Stimulated activated CD4-positive, alpha-beta T cell treated with anti-CD3 and anti-CD28 coated beads, Interleukin-15, amount 100 ng/mL, for 48 hours (primary cell): ENCODE measurements around the gene EXT2.
A peak's percentile ranks its signal among the peaks of the same experiment; 100 is the strongest.

ENCODE experiments used
- DNase-seq, 2 donors: peaks; one replicate each; pipeline ENCODE4 v3.0.0-alpha.2; 2020; ENCODE audit warnings: low read depth in 2 of 2

EXT2 gene

DNA sequence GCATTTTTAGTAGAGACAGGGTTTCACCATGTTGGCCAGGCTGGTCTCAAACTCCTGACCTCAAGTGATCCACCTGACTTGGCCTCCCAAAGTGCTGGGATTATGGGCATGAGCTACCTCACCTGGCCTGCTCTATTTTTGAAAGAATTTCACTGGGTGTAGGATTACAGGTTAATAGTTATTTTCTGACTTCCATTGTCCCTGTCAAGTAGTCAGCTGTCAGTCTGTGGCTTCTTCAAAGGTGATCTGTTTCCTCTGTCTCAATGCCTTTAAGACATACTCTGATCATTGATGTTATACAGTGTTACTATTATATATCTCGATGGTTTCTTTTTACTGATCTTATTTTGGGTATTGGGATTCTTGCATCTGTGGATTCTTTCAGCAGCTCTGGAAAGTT lies 10.1 kb upstream of the EXT2 start:
- no peak for DNase-seq

DNA sequence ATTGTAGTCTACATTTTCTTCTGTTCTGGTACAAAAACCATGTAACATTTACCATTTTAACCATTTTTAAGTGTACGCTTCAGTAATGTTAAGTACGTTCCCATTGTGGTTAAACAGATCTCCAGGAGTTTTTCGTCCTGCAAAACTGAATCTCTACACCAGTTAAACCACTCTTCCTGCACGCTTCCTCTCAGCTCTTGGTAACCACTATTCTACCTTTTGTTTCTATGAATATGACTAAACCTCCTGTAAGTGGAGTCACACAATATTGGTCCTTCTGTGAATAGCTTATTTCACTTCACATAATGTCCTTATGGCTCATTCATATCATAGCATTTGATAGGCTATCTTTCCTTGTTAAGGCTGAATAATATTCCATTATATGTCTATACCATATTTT lies 7.1 kb upstream of the EXT2 start:
- DNase-seq, result no peak

DNA sequence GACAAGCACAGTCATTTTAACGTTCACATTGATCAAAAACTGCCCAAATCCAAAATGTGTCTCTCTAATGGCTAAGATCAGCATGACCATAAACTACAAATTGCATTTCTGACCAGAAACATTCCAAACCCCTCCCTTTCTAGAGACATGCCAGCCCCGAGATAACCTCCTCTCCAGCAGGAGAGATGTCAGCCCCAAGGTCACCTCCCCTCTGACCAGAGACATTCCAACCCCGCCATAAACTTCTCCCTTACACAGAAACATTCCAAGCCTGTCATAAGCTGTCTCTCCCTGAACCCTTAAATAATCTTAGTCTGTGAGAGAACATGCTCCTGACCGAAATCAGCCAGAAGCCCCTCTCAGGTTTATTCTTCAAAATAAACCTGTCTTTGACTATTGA lies 6.6 kb upstream of the EXT2 start:
- DNase-seq, result no peak

DNA sequence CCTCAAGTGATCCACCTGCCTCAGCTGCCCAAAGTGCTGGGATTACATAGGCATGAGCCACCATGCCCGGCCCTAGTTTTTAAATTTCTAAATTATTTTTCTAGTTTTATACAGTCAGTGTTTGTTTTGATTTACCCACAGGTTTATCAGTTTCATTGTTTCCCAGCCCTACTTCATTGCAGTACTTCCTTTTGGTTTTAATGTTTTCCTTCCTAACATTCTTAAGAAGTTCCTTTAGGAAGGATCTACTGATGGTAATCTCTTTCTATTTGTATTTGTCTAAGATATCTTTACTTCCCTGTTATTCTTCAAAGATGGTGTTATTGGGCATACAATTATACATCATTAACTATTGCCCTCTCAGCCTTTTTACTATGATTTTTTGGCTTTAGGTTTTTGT lies 4.9 kb upstream of the EXT2 start:
- no peak for DNase-seq

DNA sequence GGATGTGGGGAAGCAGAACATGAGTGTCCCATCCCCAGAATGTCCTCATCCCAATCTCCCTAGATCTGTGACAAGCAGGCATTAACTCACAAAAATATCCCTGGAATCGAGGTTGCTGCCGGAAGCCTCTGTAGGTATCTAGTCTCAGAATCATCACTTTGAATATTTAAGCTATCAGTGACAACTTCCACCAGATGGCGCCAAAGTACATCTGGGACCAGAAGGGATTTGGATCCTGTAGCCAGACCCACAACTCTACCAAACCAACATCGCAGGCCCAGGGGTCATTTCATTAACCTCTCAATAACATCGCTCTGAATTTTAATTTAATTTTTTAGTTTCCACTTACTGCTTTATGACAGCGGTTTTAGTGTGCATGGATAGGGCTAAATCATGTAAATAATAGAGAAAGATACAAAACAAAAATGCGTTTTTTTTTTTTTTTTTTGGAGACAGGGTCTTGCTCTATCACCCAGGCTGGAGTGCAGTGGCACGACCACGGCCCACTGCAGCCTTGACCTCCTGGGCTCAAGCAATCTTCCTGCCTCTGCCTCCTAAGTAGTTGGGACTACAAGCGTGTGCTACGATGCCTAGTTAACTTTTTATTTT lies 1.1 kb upstream of the EXT2 start:
- peak; percentile 55 to 78 for DNase-seq

DNA sequence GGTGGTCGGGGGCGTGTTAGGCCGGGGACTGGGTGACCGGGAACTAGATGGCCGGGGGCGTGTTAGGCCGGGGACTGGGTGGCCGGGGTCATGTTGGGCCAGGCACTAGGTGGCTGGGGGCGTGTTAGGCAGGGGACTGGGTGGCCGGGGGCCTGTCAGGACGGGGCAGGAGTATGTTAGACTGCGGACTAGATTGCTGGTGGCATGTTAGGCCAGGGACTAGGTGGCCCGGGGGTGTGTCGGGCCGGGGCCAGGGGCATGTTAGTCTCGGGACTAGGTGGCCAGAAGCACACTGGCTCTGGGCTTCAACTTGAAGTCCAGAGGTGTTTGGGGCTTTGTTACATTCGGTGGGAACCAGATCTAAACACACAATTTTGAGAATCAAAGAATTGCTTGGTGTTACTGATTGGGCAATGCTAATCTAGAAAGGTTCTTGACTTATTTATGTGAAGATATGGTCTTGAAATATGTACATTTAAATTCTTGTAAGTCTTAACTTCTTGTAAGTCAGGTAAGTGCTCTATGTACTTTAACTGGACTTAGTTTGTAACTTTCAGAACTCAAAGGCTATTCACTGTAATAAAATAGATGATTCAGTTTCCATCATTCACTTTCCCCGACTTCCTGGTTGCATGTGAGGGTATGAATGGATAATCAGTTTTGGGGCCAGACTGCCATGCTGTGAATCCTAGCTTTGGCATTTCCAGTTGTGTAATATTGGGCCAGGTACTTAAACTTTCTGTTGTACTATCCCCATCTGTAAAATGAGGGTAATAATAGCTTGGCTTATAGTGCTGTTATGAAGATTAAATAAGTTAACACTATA lies 1.1 kb downstream of the EXT2 start:
- no peak for DNase-seq

DNA sequence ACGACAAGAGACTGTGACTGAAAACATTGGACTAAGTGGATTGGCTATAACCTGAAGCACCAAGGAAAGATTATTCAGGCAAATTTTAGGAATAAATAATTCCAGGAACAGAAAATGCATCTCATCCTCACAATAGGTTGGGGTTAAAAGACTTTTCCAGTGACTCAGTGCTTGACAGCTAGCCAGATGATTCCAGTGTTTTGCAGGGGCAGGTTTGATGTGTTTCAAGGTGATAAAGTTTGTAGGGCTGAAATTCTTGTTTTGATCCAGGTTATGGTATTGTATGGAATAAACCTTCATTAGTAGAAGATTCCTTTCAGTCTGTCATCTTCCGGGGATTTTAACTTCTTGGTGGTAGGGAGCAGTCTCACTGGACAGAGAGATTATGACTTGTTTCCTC lies 2.3 kb downstream of the EXT2 start:
- DNase-seq, result no peak

DNA sequence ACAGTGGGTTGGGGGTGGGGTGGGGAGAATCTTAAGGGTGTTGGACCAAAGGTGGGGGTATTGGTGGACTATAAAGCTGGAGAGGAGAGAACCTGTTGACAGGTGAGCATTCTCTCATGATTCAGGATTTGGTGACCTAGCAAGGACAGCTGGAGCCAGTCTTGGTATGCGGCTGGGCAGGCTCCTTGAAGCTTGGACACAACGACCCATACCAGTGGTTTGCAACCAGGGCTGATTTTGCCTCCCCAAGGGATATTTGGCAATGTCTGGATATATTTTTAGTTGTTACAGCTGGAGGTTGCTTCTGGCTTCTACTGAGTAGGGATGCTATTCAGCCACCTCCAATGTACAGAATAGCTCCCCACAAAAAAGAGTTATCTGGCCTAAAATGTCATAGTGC lies 5.6 kb downstream of the EXT2 start:
- no peak for DNase-seq

DNA sequence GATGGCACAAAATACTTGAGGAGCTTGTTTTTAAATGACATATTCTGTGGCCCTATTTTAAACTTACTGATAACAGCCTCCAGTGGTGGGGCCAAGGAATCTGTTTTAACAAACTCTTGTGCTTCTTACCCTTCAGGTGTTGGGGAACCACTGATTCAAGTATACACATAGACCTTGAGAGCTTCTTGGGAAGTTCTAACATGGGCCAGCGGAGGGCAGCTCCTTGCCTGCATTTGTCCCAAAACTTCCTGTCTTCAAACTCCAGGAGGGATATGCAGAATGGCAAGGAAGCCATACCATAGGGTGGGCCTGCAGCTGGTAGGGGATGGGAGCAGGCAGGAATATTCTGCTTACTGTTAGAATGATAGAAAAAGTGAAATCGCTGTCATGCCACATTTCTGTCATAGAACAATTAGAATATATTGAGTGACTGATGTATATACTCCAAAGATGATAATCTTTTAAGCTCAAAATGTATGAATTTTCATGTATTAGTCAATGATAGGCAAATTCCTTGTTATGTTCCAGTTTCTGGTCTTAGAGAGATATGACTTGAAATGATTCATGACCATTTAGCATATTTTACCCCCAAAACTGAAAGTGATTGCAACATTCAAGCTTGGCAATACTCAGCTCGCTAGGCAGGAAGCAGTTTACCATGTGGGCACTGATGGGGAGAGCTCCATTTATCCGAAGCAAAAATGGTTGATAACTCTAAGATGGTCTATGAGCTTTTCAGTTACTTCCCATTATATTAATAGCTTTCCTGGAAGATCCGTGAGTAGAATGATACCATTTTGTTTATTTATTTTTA lies 9.2 kb downstream of the EXT2 start:
- no peak for DNase-seq

DNA sequence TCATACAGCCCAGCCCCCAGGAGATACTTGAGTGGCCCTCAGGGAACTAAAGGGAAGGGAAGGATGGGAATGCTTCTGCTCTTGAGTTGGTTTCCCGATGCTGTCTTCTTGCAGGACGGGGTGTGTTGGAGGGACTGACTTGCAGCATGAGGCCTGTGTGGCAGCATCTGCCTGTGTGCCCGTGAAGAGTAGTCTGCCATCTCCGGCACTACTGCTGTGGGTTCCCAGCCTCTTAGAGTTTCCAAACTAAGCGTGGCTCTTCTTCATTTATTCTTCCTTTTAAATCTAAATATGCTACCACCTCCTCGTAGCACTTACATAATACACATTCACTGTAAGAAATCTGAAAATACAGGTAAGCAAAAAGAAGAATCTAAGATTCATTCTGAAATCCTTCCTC lies 12.8 kb downstream of the EXT2 start:
- no peak for DNase-seq

DNA sequence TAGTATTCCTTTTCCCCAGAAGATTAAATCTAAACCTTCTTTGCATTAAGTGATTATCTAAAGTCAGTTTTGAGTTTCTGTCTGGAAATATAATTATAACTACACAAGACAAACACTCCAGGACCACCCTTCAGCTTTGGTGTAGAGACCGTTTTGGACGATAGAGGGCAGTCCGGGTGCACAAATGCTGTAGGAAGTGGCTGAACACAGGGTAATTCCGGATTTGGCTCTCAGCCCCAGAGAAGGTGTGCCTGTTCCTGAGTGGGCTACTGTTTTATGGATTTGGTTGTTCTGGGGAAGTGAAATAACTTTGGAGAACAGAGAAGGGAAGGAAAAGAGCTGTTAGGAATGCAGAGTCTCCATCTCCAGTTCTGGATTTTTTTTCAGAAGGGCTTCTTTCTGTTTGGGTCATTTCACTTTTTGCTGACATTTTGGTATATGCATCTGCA lies 14.8 kb downstream of the EXT2 start:
- DNase-seq, result peak in 1 of 2 donors; percentile 43

DNA sequence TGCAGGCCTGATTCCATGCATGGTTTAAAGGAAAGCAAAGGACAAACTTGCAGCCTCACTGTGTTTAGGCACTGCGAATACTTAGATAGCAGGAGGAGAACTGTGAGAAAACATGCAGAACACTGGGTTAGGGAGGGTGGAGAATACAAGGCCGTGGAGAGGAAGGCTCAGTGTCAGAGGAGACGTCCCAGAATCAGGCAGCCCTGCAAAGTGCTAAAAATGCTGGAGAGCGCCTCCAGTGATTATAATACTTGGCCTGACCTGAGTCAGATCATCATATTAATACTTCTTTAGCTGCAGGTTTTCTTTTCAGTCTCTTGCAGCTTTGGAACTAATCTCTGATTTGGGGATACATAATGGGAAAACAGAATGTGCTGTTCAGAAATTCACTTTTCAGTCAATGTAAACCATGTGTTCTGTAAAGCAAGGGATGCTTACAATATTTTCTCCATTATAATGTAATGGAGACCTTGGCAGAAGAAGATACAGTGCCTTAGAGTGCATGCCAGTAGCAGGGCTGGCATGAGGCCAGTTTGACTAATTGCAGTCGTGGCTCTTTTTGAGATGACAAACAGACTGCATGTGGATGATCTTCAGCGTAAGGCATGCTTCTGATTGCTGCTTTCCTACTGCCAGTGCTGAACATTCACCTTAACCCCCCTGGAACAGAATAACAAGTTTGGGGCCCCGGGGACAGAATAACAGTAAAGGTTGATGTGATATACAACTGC lies 16.8 kb downstream of the EXT2 start:
- no peak for DNase-seq

DNA sequence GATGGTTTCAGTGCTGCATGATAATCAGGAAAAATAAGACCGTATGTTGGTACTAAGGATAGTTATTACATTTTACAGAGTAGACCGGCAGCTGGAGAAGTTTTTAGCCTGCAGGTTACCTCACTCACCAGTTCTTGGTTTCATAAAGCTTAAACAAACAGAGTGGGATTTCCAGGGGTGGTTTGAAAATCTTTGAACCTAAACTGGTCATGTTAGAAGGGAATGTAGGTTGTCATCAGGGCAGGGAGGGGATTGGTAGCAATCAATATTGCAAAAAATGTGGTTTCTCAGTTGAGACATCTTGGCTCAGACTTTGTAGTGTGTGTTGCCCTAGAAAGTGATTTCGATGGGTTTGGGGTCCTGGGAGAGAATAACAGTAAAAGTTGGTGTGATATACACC lies 17.5 kb downstream of the EXT2 start:
- DNase-seq, result no peak

DNA sequence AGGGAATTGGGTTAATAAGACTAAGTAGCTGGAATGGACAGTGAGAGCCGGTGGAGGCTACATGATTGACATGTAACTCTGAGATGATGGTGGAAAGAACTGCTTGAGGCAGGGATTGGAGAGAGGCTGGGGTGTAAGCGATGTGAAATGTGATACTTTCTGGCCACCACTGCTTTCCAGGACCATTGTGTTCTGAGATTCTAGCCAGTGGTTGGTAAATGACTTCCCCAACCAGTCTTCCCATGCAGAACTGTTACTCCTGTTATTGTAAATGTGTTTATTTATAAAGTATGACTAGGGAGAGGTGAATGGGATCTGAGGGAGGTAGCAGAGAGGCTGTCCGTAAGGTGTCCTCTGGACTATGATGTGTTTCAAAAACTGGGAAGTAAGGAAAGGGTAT lies 18.1 kb downstream of the EXT2 start:
- no peak for DNase-seq

DNA sequence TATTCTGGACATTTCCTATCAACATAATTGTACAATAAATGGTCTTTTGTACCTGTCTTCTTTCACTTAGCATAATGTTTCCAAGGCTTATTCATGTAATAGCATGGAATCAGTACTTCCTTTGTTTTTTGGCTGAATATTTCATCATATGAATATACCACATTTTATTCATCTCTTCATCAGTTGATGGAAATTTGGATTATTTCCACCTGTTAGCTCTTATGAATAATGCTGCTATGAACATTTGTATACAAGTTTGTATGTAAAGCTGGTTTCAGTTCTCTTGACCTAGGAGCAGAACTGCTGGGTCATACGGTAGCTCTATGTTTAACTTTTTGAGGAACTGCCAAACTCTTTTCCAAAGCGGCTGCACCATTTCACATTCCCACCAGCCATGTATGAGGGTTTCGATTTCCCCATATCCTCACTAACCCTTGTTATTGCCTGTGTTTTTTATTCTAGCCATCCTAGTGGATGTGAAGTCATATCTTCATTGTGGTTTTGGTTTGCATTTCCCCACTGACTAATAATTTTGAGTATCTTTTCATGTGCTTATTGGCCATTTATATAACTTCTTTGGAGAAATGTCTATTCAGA lies 20.9 kb downstream of the EXT2 start:
- no peak for DNase-seq

DNA sequence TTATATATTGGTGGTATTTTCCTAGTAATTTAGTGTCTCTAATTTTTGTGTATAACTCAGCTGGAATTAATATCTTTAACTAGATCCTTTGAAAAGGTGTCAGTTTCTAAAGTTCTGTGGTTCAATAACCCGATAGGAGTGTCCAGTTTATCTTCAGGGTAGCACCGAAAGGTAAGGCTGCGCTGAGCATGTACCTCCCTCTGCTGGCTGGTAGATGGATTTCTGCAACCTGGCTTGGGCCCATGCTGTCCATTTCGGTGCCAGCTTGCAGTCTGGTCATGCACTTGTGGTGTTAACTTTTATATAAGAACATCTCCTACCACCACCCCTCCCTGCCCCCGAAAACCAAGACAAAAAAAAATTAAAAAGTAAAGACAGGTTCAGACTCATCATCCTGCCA lies 24.7 kb downstream of the EXT2 start:
- no peak for DNase-seq

DNA sequence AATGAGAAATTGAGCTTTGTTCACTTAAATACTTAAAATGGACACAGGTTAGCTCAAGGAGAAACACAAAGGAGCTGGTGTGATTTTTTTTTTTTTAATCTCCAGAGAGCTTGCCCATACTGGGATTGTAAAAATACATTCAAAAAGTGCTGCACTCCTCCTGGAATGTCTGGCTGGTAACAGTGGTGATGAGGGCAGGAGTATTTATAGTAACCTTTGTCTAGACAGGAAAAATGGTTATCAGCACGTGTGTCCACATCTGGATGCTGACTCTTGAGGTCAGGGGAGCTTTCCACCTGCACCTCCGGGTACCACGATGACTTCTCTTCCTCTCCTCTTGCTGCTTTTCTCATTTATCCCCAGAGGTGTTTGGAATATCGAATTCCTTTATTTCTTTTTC lies 30.1 kb downstream of the EXT2 start:
- DNase-seq, result no peak

DNA sequence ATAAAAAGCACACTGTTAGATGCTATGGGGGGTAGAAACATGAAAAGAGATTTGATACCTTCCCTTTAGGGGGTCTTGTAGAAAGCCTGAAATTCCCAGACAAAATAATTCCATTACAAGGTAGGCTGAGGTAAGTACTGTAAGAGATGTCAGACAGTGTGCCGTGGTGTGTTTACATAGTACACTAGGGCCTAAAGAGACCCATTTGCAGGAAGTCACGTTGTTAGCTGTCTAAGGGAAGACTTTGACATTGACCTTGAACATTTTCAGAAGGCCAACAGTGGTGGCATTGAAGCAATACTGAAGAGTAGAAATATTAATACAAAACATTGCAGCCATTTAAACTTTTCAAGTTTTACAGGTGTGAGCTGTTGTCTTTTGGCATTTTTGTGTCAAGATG lies 30.8 kb downstream of the EXT2 start:
- DNase-seq, result no peak

DNA sequence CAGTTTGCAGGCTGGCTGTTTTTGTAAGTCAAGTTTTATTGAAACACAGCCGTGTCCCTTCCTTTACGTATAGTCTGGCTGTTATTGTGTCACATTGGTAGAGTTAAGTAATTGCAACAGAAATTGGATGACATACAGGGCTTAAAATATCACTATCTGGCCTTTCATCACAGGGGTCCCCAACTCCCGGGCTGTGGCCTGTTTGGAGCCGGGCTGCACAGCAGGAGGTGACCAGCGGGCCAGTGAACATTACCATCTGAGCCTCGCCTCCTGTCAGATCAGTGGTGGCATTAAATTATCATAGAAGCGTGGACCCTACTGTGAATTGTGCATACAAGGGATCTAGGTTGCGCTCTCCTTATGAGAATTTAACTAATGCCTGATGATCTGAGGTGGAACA lies 31.7 kb downstream of the EXT2 start:
- DNase-seq, result no peak

DNA sequence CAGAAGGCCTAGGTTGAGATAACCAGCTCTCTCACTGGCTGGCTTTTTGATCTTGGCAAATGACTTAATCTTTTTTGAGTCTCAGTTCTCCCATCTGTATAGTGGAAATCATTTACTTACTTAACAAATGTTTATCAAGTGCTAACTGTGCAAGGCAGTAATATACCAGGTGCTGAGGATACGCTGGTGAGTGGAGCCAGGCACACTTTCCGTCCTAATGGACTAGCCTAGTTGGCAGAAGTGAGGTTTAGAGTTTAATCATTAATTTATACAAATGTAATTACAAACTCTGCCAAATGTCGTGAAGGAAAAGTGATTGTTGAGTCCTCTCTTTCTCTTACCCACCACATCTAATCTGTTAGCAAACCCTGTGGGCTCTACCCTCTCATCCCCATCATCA lies 33.3 kb downstream of the EXT2 start:
- DNase-seq, result no peak

DNA sequence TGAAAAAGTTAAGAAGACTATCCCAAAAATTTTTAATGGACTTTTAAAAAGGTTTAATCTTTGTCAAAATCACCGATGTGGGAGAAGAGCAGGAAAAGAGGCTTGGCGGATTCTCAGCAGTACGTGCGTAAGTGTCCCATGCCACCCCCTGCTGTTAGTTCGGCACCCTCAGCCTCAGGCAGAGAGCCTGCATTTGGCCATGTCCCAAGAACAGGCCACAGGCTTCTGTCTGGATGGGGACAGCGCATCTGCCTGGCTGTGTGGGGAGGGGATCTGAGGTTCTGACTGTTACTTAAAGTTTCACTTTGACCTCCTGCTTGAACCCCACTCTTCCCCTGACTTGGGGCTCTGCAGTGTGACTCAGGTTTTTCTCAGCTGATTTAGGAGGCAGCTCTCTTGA lies 35.3 kb downstream of the EXT2 start:
- DNase-seq, result no peak
